Measurements from ENCODE around the gene PMPCB.
A peak's percentile ranks its signal among the peaks of the same experiment; 100 is the strongest.
"Not testable (repeated sequence)": the region's sequence is repeated elsewhere in the genome, so short reads cannot be mapped to it uniquely, and the experiment has no call there.

Gene PMPCB

DNA sequence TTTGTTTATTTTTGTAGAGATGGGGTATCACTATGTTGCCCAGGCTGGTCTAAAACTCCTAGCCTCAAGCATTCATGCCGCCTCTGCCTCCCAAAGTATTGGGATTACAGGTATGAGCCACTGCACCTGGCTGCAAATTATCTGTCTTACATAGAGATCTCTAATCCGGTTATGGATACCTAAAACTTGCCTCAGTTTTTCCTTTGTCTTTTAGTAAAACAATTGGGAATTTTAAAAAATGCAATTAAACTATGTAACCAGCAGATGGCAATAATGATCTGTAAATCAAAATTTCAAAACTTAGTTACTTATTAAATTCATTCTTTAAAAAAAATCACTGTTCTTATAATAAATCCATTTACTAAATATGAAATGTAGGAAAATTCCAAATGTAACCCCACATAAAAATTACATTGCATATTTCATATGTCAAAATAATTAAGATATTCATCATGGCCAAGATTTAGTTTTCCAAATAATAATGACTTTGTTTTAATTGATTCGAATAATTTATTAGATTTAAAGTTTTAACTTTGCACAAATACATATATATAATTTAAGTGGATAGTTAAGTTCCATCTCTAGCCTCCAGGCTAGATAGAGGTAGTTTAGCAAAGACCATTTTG is 14.3 kb upstream of the PMPCB start:
- peaks cover 19% of the 10 kb centered on the region for H3K27me3 ChIP-seq (ENCODE audit: insufficient read depth, insufficient read length)
- DNase-seq (ENCODE audit: low read depth, low spot score); H3K4me3 ChIP-seq (ENCODE audit: insufficient read length, low read depth); H3K4me1 ChIP-seq (ENCODE audit: insufficient read depth, insufficient read length); H3K9me3 ChIP-seq (ENCODE audit: insufficient read depth, low read length); H3K36me3 ChIP-seq (ENCODE audit: insufficient read depth, insufficient read length, low read length); H3K9ac ChIP-seq (ENCODE audit: insufficient read length, low read depth): not testable (repeated sequence)

DNA sequence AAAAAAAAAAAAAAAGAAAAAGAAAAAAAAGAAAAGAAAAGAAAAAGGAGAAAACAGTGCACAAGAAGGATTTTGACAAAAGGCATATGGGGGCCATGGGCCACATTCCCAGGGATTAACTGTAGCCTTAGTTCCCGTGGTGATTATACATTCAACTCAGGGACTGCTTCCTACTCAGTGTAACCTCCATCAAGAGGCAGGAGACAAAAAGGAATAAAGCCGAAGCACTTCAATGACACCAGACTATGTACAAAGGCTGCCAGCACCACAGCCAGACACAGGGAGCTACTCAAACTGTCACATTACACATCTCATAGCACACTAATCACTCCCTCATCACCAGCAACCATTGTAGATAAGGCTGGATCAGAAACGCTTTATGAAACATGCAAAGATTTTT is 5.1 kb upstream of the PMPCB start:
- Histone ChIP-seq H3K9me3 (ENCODE audit: insufficient read depth, low read length) (no peaks in the 10 kb centered on the region), H3K36me3 (ENCODE audit: insufficient read depth, insufficient read length, low read length) (no peaks in the 10 kb centered on the region), H3K4me1 (ENCODE audit: insufficient read depth, insufficient read length) (no peaks in the 10 kb centered on the region), H3K27me3 (ENCODE audit: insufficient read depth, insufficient read length) (no peaks in the 10 kb centered on the region), H3K9ac (ENCODE audit: insufficient read length, low read depth) (no peak overlapping the region), H3K4me3 (ENCODE audit: insufficient read length, low read depth) (no peak overlapping the region)
- TF ChIP-seq SUZ12 (IDR thresholded peaks at IDR 0.05; ENCODE audit: extremely low read depth, insufficient read depth, insufficient read length) = no peak
- no peak for TF ChIP-seq ZNF274 (IDR thresholded peaks at IDR 0.05; ENCODE audit: low read depth, low read length)
- no peak for TF ChIP-seq YY1 (IDR thresholded peaks at IDR 0.05; ENCODE audit: insufficient read depth, insufficient read length)
- DNase-seq (ENCODE audit: low read depth, low spot score) = no peak

DNA sequence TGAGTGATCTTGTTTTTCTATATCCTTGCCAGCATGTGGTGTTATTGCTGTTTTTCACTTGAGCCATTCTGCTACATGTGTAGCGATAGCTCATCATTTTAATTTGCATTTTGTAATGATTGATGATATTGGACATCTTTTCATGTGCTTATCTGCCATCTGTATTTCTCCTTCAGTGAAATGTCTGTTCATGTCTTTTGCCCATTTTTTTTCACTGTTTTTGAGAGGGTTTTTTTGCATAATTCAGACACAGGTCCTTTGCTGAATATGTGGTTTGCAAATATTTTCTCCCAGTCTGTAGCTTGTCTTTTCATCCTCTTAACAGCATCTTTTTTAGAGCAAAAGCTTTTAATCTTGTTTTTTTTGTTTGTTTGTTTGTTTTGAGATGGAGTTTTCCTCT is 3.7 kb upstream of the PMPCB start:
- Histone ChIP-seq H3K36me3 (ENCODE audit: insufficient read depth, insufficient read length, low read length) (peaks cover 2% of the 10 kb centered on the region), H3K9ac (ENCODE audit: insufficient read length, low read depth) (no peak overlapping the region), H3K27me3 (ENCODE audit: insufficient read depth, insufficient read length) (no peaks in the 10 kb centered on the region), H3K4me3 (ENCODE audit: insufficient read length, low read depth) (no peak overlapping the region), H3K9me3 (ENCODE audit: insufficient read depth, low read length) (no peaks in the 10 kb centered on the region), H3K4me1 (ENCODE audit: insufficient read depth, insufficient read length) (no peaks in the 10 kb centered on the region)
- no peak for DNase-seq (ENCODE audit: low read depth, low spot score)
- TF ChIP-seq YY1 (IDR thresholded peaks at IDR 0.05; ENCODE audit: insufficient read depth, insufficient read length) (no peak), SUZ12 (IDR thresholded peaks at IDR 0.05; ENCODE audit: extremely low read depth, insufficient read depth, insufficient read length) (no peak), ZNF274 (IDR thresholded peaks at IDR 0.05; ENCODE audit: low read depth, low read length) (no peak)

DNA sequence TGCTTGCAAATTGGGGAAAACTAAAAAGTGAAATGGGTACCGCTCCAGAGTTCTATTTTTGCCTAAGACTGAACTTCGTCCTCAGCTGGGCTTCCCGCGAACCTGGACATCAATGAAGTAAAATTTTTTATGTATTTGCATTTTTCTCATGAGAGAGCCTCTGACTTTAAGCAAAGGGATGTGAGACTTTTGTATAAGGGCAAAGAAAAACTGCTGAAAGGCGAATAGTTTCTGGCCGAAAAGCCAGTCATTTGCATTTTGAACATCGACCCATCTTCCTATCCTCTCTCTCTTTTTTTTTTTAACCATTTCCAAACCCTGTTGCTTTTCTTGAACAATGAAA is 573 bp downstream of the PMPCB start:
- DNase-seq (ENCODE audit: low read depth, low spot score) = no peak
- Histone ChIP-seq H3K4me3 (ENCODE audit: insufficient read length, low read depth) (peak overlapping the region; percentile 87), H3K27me3 (ENCODE audit: insufficient read depth, insufficient read length) (no peaks in the 10 kb centered on the region), H3K9ac (ENCODE audit: insufficient read length, low read depth) (peak overlapping the region; percentile 93), H3K36me3 (ENCODE audit: insufficient read depth, insufficient read length, low read length) (peaks cover 39% of the 10 kb centered on the region), H3K9me3 (ENCODE audit: insufficient read depth, low read length) (no peaks in the 10 kb centered on the region), H3K4me1 (ENCODE audit: insufficient read depth, insufficient read length) (no peaks in the 10 kb centered on the region)
- TF ChIP-seq ZNF274 (IDR thresholded peaks at IDR 0.05; ENCODE audit: low read depth, low read length) (no peak), SUZ12 (IDR thresholded peaks at IDR 0.05; ENCODE audit: extremely low read depth, insufficient read depth, insufficient read length) (no peak), YY1 (IDR thresholded peaks at IDR 0.05; ENCODE audit: insufficient read depth, insufficient read length) (no peak)

DNA sequence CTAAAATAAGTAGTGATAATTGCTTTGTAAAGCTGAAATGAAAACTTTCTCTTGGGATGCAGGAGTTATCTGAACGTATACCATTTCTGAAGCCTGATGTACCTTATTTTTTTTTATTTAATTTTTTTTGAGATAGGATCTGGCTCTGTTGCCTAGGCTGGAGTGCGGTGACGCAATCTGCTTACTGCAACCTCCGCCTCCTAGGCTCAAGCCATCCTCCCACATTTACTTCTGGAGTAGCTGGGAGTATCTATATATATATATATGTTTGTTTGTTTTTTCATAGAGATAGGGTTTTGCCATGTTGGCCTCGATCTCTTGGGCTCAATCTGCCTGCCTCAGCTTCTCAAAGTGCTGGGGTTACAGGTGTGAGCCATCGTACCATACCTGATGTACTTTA is 2.4 kb downstream of the PMPCB start:
- no peaks in the 10 kb centered on the region for H3K27me3 ChIP-seq (ENCODE audit: insufficient read depth, insufficient read length)
- DNase-seq (ENCODE audit: low read depth, low spot score) = no peak
- no peak overlapping the region for H3K9ac ChIP-seq (ENCODE audit: insufficient read length, low read depth)
- H3K9me3 ChIP-seq (ENCODE audit: insufficient read depth, low read length) = no peaks in the 10 kb centered on the region
- peaks cover 54% of the 10 kb centered on the region for H3K36me3 ChIP-seq (ENCODE audit: insufficient read depth, insufficient read length, low read length)
- no peak overlapping the region for H3K4me3 ChIP-seq (ENCODE audit: insufficient read length, low read depth)
- H3K4me1 ChIP-seq (ENCODE audit: insufficient read depth, insufficient read length) = no peaks in the 10 kb centered on the region
- TF ChIP-seq SUZ12 (IDR thresholded peaks at IDR 0.05; ENCODE audit: extremely low read depth, insufficient read depth, insufficient read length) (no peak), YY1 (IDR thresholded peaks at IDR 0.05; ENCODE audit: insufficient read depth, insufficient read length) (no peak), ZNF274 (IDR thresholded peaks at IDR 0.05; ENCODE audit: low read depth, low read length) (no peak)

DNA sequence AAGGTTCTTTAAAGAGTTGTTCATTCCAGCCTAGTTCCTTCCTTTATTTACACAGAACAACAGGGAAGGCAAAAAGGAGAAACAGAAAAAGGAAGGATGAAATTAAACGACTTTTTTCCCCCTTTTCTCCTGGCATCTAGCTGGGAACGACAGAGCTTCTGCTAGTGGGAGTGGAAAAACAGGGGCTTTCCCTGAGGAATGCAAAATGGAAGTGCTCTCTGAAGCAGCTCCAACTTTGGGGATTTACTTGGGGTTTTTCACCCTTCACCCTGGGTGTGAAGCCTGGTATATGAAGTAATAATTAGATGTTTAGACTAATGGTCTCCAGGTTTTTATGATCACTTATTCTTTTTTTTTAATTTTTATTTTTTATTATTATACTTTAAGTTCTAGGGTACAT is 4.2 kb downstream of the PMPCB start:
- Histone ChIP-seq H3K27me3 (ENCODE audit: insufficient read depth, insufficient read length) (no peaks in the 10 kb centered on the region), H3K9me3 (ENCODE audit: insufficient read depth, low read length) (no peaks in the 10 kb centered on the region), H3K36me3 (ENCODE audit: insufficient read depth, insufficient read length, low read length) (peaks cover 68% of the 10 kb centered on the region), H3K4me1 (ENCODE audit: insufficient read depth, insufficient read length) (no peaks in the 10 kb centered on the region), H3K4me3 (ENCODE audit: insufficient read length, low read depth) (no peak overlapping the region), H3K9ac (ENCODE audit: insufficient read length, low read depth) (no peak overlapping the region)
- TF ChIP-seq YY1 (IDR thresholded peaks at IDR 0.05; ENCODE audit: insufficient read depth, insufficient read length) (no peak), ZNF274 (IDR thresholded peaks at IDR 0.05; ENCODE audit: low read depth, low read length) (no peak), SUZ12 (IDR thresholded peaks at IDR 0.05; ENCODE audit: extremely low read depth, insufficient read depth, insufficient read length) (no peak)
- DNase-seq (ENCODE audit: low read depth, low spot score) = no peak

DNA sequence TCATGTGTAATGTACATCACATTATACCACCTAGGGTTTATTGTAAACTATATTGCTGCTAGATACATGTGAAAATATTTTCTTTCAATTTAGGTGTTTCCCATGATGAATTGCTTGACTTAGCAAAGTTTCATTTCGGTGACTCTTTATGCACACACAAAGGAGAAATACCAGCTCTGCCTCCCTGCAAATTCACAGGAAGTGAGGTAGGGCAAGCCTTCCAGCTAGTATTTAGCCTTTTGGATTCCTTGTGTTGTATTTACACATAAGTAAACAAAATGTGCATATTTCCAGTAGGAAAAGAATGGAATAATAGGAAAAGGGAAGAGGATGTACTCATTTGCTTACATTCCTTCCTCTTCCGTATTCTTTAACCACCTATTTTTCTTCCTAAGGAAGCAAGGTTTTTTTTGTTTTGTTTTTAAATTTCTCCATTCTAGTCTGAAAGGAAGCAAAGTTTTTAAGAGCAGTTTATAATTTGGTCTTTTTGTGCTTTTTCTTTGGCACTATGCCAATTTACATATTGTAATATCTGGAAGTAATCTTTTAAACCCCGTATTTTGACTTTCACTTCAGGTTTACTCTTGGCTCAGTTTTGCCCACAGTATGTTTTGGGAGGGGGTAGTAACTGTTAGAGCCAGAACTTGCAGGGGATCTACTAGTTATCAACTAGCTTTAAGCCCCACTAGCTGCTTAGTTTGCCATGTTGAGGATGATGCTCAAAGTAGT is 10.4 kb downstream of the PMPCB start:
- Histone ChIP-seq H3K9ac (ENCODE audit: insufficient read length, low read depth) (no peak overlapping the region), H3K9me3 (ENCODE audit: insufficient read depth, low read length) (no peaks in the 10 kb centered on the region), H3K4me1 (ENCODE audit: insufficient read depth, insufficient read length) (no peaks in the 10 kb centered on the region), H3K36me3 (ENCODE audit: insufficient read depth, insufficient read length, low read length) (peaks cover 83% of the 10 kb centered on the region), H3K4me3 (ENCODE audit: insufficient read length, low read depth) (no peak overlapping the region), H3K27me3 (ENCODE audit: insufficient read depth, insufficient read length) (no peaks in the 10 kb centered on the region)
- TF ChIP-seq ZNF274 (IDR thresholded peaks at IDR 0.05; ENCODE audit: low read depth, low read length) (no peak), SUZ12 (IDR thresholded peaks at IDR 0.05; ENCODE audit: extremely low read depth, insufficient read depth, insufficient read length) (no peak), YY1 (IDR thresholded peaks at IDR 0.05; ENCODE audit: insufficient read depth, insufficient read length) (no peak)
- no peak for DNase-seq (ENCODE audit: low read depth, low spot score)
